IPS DF 19.7 (cell line): ENCODE data around the gene COL5A1.

Source experiments
- DNase-seq: peaks from one replicate; pipeline ENCODE4 v3.0.0-alpha.2; 2013; ENCODE audit warnings: low read depth, low spot score

The COL5A1 gene

DNA sequence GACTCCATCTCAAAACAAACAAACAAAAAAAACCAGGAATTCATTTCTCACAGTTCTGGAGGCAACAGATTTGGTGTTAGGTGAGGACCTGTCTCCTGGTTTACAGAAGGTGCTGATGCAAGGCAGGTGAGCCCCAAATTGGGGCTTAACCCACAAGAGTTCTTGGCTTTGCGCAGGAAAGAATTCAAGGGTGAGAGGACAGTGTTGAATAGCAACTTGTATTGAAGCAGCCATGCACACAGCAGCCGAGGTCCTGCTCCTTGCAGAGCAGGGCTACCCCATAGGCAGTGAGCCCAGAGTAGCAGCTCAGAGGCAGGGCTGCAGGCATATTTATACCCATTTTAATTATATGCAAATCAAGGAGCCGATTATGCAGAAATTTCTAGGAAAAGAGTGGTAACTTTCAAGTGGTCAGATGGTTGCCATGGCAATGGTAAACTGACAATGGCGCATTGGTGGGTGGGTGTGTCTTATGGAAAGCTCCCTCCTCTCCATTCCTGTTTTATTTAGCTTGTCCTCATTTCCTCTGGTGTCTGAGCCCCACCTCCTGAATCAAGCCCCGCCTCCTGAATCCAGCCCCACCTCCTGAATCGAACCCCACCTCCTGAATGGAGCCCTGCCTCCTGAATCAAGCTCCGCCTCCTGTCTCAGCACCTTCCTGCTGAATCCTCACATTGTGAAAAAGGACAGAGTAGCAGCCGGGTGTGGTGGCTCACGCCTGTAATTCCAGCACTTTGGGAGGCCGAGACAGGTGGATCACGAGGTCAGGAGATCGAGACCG lies 34.5 kb upstream of the COL5A1 start:
- no peak for DNase-seq

DNA sequence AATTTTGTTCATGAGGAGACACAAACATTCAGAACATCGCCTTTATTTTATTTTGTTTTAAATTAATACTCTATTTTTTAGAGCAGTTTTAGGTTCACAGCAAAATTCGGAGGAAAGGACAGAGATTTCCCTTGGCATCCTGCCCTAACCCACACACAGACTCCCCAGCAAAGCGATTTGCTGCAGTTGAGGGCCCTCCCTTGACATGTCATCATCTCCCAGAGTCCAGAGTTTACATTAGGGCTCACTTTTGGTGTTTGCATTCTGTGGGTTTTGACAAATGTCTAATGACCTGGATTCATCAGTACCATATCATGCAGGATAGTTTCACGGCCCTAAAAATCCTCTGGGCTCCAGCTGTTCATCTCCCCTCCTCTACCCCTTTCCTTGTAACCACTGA lies 33.6 kb upstream of the COL5A1 start:
- no peak for DNase-seq

DNA sequence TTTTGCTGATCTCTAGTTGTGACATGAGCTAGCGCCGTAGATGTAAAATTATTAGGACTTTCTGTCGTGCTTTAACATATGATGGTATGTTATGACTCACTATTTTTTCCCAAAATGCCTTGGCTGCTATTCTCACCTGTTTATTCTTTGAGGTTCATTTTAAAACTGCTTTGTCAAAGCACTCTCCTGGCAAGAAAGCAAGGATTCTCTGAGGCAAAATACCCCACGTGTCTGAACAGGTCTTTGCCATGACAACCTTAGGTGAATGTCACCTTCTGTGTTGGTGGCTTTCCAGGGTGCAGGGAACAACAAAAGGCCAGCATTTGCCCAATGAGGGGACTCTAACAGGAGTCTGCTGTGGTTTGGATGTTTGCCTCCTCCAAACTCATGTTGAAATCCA lies 30.6 kb upstream of the COL5A1 start:
- no peak for DNase-seq

DNA sequence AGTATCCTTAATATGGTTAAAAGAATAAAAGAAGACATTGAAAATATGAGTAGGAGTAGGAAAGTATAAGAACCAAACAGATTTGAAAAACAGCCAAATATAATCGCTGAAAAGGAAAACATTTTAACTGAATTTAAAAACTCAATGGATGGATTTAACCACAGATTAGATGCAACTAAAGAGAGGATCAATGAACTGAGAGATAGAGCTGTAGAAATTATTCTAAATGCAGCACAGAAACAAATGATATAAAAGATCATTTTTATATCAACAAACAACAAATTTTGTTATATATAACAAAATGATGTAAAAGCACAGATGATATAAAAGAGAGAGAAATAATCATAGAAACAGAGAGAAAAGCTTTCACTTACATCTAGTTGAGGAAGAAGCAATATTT lies 29.3 kb upstream of the COL5A1 start:
- no peak for DNase-seq

DNA sequence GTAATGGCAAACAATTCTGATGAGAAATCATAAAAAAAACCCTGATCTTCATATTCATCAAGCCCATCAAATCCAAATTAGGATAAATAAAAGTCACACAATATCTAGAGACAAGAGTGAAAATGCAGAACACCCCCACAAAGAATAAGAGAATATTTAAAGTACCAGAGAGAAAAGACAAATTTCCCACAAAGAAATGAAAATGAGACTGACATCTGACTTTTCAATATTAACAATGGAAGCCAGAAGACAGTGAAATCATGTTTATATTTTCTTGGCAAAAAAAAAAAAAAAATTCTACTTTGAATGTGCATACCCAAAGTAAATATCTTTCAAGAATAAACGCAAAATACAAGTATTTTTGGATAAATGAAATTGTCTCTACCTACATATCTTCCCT lies 28.9 kb upstream of the COL5A1 start:
- no peak for DNase-seq

DNA sequence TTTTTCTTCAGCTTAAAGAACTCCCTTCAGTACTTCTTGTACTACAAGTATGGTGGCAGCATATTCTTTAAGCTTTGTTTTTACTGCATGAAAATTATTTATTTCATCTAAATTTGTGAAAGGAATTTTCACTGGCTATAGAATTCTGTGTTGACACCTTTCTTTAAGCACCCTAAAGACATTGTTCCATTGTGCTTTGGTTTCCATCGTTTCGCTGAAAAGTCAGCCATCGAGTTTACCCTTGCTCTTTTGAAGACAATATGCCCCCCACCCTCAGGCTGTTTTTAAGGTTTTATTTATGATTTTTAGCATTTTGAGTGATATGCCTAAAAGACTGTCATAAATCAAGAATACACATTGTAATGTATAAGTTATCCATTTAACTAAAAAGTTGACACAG lies 27.3 kb upstream of the COL5A1 start:
- no peak for DNase-seq

DNA sequence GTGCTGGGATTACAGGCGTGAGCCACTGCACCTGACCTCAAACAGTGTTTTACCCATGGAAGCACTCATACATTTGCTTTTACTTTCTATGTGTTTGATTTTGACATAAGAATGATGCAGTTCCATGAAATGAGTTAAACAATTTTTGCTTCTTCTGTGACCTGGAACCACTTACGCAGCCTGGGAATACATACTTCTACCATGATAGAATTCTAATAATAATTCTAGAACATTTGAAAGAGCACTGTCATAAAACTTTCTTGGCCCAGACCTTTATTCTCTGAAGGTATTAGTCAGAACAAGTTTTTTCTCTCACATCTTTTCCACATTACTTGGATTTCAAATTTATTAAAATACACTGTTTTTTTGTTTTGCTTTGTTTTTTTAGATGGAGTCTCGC lies 25.3 kb upstream of the COL5A1 start:
- DNase-seq: no peak

DNA sequence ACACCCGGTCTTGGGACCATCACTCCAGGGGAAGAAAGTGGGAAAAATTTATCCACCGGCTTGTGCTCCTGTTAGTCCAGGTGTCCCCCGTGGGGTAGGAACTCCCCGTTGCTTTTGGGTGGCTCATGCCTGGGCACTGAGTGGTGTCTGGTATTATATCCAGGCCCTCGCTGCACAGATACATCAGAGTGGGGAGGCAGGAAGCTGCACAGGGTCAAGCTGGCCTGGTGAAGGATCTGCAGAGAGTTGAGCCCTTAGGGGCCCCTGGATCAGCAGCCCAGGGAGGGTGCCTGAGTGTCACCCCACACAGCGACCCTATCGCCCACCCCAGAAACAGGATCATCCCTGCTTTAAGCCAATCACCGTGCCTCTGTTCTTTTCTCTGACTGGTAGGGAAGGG lies 24.4 kb upstream of the COL5A1 start:
- DNase-seq: no peak

DNA sequence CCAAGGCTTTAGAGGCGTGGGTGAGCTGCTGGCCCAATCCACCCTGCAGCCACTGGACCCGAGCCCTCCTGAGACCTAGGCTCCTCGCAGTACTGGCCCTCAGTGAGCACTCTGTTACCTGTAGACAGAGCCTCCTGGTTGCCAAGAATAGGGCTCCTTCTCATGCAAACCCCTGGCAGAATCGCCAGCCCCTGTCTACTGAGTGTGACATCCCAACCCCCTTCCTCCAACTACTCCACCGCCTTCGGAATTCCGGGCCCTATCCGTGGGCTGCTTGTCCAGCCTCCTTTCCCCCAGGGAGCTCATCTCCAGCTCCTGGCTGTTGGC lies 23.8 kb upstream of the COL5A1 start:
- DNase-seq: no peak

DNA sequence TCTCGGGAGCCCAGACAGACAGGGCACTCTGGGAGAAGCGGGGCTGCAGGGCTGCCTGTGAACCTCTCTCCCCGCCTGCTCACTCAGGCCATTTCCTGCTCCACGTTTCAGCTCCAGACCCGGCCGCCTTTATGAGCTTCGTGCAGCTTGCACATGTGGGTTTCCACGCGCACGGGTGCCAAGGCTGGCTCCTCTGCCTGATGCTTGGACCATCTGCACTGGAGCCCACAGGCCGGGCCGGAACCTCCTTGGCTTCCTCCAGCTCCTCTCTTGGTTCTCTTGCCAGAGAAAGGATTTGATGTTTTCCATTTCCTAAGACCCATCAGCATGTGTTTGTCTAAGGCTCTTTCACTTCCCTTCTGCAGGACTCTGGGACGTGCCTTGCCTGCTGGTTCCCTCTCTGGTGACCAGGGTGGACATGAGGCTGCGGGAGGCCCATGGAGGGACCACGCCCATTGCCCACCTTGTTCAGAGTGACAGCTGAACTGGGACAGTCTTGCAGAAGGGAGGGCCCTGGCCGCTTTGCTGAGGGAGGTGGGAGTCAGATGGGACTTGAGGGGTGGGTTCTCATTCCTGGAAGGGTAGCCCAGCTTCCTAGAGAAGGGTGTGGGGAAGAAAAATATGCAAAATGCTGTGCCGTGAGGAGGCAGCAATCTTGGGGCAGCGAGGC lies 23.3 kb upstream of the COL5A1 start:
- DNase-seq: no peak

DNA sequence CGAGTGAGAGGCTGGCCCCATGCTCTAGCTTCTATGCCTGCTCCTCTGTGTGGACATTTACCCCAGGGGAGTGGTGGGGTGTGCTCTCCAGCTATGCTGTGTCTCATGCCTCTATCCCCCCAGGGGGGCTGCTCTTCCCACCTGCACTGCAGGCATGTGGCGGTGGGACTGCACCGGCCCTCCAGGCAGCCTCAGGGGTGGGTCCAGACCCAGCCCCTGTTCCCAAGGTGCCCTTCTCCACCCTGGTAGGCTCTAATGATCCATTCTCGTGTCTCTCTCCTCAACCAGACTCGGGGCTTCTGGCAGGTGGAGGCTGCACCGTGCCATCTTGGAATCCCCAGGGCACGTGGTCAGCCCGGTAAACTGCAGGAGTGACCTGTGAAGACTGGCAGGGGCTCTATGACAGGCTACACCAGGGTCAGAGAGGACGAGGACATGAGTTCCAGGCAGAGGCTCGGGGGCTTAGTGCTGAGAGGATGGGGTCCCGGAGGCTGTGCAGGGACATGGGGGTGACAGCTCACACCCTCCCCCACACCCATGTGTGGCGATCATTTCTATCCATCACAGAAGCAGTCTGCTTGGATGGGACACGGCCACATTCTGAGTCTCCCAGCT lies 22.7 kb upstream of the COL5A1 start:
- DNase-seq: no peak

DNA sequence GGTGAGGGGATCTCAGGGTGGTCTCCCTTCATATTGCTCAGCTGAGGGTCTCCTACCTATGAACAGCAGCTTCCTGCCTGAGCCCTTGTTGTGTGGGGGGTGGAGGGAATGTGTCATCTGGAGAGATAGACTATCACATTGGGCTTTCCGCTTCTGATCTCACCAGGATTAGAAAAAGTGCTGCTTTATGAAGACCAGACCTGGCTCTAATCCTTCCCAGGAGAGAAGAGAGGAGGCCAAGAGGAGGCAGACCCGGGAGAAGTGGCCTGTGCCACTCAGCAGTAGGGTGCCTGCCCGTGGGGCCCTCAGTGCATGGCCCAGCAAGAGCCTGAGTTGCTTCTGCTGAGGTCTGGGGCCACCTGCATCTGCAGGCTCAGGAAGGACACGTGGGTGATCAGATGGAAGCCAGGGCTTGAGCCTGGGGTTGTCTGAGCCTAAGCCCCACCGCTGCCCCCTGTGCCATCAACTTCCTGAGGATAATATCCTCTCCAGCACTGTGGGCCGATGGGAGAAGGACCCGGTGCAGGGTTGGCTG lies 22.1 kb upstream of the COL5A1 start:
- no peak for DNase-seq

DNA sequence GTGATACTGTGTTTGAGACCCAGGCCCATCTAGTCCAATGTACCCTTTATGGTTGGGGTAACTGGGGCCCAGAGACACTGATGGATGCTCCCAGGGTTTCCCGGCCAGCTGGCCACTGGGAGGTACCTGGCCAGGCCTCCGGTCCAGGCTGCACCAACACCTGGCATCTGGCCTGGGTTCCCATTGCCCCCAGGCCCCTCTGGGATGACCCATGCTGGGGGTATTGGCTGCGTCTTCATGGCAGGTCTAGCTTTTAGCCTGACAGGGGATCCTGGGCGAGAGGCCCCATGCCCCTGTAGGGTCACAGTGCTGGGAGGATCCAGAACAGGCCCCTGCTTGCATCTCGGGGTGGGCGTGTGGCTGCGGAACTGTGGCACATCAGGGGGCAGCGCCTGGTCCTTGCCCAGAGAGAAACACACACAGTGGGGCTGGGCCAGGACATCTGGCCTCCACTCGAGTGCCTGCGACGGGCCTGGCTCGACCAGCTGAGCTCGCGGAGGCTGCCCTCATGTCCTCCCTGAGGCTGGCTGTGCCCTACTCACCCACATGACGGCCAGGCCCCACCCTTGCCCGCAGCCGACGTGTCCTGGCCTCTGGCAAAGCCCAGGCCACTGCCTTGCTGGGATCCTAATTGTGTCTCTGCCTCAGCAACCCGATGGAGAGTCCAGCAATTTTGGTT lies 21.5 kb upstream of the COL5A1 start:
- DNase-seq: no peak

DNA sequence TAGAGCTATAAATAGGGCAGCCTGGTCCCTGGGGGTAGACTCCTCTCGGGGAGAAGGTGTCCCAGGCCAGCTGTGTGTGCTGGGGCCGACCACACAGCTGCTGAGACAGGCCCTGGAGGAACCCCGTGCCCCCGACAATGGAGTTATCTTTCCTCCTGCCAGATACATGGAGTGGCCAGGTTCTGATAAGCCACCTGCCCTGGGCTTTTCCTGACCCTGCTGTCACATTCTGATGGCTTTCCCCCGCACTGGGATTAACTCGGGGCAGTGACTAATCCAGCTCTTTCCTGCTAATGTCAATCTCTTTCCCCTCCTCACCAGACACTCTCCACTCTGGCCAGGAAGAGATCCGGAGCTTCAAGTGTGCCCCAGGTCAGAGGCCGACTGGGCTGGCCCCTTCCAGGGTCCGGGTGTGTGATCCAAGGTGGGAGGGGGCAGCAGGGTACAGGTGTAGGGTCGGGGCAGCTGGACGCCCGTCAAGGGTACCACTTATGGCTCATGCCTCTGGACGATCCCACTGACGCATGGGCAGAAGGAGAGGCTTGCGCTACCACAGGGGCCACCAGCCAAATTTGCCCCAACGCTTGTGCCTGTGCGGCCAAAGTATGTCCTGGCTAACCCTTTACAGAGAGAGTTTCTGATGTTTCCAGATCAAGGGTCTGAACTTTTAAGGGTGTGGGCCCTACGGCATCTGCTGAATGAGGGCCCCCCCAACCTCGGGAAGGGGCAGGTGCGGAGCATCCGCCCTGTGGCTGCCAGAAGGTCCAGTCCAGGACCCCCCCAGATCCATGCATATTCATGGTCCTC lies 20.6 kb upstream of the COL5A1 start:
- DNase-seq: no peak

DNA sequence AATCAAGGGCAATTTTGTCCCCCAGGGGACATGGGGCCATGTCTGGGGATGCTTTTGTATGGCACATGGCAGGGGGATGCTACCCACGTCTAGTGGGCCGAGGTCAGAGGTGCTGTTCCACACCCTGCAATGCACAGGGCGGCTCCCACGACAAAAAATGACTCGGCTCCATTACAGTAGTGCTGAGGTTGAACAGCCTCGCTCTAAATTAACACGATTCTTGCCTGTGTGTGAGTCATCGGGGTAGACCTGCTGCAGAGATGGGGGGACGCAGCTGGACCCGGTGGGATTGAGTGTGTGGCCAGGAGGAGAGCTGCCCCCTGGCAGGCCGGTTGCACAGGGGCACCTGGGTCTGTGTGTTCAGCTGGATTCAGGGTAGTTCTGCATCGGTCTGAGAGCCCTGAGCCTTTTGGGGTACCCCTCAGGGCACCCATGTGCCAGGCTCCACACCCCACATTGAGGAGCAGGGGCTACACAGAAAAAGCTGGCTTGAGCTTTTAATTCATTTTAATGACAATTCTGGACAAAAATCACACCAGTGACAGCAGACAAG lies 20.0 kb upstream of the COL5A1 start:
- DNase-seq: no peak

DNA sequence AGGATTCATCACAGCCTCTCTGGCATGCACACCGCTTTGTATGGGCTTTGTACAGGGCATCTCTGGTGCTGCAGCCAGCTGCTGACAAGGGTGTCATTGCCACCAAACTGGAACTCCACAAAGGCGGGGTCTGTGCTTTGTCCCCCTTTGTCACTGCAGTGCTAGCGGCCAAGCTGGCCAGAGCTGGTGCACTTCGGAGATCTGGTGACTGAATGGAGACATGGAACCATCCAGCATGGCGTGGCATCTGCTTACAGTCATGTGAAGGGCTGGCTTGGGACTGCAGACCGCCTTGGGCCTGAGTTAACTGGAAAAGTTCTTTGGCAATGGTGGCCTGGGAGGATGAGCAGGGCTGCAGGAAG lies 18.7 kb upstream of the COL5A1 start:
- DNase-seq: no peak

DNA sequence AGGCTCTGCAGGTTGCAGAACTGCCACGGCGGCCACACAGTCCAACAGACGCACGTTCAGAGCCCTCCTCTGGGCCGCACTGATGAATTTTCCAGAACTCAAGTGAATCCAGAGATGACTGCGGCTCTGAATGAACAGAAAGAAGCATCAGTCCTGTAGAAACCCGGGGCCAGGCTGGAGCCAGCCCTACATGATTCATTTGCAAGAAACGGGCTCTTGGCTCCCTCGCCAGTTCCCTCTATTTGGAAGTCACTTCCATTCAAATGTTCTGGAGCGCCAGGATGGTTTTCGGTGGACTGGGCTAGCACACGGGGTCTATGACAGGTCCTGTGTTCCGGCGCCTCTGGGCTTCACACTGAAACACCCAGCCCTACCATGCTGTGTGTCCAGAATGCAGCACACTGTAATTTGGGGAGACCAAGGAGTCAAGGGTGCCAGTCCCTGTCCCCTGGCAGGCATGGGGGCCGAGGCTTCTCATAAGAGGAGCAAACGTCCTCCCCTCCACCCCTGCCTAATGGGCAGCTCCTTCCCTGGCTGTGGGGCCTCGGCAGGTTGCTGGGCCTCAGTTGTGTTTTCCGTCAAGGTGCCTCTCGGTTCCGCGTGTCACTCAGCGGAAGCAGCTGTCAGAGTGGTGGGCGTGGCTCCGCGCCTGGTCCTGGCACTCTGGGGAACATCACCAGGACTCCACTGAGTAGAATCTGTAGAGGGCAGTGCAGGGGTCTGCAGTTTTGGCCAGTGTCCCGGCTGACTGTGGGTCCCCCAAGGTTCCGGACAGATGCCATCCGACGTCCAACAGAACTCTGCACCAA lies 18.1 kb upstream of the COL5A1 start:
- no peak for DNase-seq

DNA sequence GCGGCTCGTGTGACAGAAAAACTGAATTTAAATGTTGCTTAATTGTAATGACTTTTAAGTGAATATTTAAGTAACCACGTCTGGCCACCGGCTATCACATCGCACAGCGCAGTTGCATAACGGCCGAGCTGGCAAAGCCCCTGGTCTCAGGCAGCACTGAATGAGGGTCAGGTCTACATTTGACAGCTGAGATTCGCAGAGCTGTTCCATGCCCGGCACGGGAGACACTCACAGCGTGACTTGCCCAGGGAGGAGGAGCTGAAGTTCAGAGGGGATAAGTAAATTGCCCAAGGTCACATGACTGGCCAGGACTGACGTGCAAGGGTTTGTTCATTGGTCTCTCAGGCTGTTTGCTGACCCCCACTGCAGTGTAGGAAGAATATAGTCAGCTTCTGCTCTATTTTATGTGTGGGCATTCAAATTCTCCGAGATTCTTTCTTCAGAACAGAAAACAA lies 17.4 kb upstream of the COL5A1 start:
- DNase-seq: no peak

DNA sequence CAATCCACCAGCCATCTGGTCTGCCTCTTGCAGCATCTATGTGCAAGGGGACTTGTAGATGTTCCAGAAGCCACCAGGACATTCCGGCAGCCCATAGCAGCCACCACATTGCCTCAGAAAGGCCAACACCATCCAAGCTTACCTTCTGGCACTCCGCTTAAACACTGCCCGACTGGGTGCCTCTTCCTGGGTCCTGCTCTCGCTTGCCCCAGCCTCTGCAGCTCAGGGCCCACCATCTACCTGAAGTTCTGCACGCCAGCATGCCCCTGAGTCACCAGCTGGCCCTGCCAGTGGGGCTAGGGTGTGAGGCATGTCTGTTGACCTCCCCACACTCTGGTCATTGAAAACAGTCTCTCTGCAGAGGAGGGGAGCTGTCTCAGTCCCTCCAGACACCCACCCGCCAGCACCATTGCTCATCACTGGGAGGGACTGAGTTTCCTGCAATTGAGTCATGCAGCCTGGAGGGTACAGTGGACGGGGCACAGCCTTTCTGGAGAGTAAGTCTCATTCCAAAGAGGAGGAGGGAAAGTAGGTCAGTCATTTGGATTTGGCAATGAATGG lies 16.9 kb upstream of the COL5A1 start:
- no peak for DNase-seq
